T-helper 2 cell treated with Interferon-gamma antibody and Interleukin-4, amounts not matched to agents 5 μg/mL and 100 μg/mL, for 36 hours (primary cell): Measurements from ENCODE around the gene DGKI.

Experiments
- DNase-seq: peaks from one replicate; pipeline ENCODE4 v3.0.0; 2021; ENCODE audit warnings: low spot score
- H3K27ac Mint-ChIP-seq: one replicate; pipeline ENCODE4 v1.8.0; 2021; ENCODE audit warnings: mild to moderate bottlenecking, mixed read lengths
- H3K27me3 Mint-ChIP-seq: one replicate; pipeline ENCODE4 v1.8.0; 2021; ENCODE audit warnings: low read depth, mixed read lengths
- H3K36me3 Mint-ChIP-seq: one replicate; pipeline ENCODE4 v1.8.0; 2021; ENCODE audit warnings: low read depth, mixed read lengths
- H3K4me1 Mint-ChIP-seq: one replicate; pipeline ENCODE4 v1.8.0; 2021; ENCODE audit warnings: low read depth, mixed read lengths
- H3K4me3 Mint-ChIP-seq: one replicate; pipeline ENCODE4 v1.8.0; 2022; ENCODE audit warnings: mild to moderate bottlenecking, moderate library complexity, mixed read lengths
- H3K9me3 Mint-ChIP-seq: one replicate; pipeline ENCODE4 v1.8.0; 2021; ENCODE audit warnings: mixed read lengths

DGKI gene

DNA sequence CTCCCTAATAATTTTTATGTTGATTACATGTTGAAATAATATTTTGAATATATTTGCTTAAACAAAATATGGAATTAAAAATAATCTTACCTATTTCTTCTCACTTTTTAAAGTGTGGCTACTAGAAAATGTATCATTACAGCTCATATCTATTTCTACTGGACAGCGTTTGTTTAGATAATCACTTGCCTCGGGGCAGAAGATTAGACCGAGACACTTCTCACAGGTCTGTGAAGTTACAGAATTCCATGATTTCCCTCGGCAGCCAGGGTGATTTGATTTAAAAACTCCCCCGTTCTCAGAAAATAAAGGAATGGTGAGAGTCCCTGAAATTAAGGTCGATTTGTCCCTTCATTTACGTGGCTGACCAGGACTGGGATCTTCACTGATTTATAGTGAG, 162.5 kb downstream of the DGKI start:
- H3K27ac Mint-ChIP-seq = no peak overlapping the region
- no peak overlapping the region for H3K4me3 Mint-ChIP-seq
- H3K4me1 Mint-ChIP-seq = no peaks in the 10 kb centered on the region
- peaks cover 3% of the 10 kb centered on the region for H3K27me3 Mint-ChIP-seq
- no peaks in the 10 kb centered on the region for H3K9me3 Mint-ChIP-seq
- DNase-seq = no peak
- H3K36me3 Mint-ChIP-seq = no peaks in the 10 kb centered on the region

DNA sequence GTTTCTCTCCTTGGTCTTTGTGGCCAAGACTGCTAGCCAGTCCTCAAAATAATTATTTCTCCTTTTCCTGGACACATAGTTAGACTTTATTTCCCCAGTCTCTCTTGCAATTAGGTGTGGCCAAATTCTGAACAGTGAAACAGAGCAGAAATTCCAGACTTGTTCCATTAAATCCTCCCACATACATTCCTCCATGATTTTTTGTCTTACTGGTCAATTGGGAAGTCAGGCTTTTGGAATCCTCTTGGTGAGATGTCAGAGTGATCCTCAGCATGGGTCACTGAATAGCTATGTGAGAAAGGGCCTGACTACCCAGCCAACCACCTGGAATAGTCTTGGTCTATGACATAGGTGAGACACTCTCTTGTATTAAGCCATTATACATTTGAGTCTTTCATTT, 164.2 kb downstream of the DGKI start:
- no peaks in the 10 kb centered on the region for H3K36me3 Mint-ChIP-seq
- no peaks in the 10 kb centered on the region for H3K9me3 Mint-ChIP-seq
- no peak overlapping the region for H3K27ac Mint-ChIP-seq
- no peak overlapping the region for H3K4me3 Mint-ChIP-seq
- peaks cover 3% of the 10 kb centered on the region for H3K27me3 Mint-ChIP-seq
- no peak for DNase-seq
- H3K4me1 Mint-ChIP-seq = no peaks in the 10 kb centered on the region

DNA sequence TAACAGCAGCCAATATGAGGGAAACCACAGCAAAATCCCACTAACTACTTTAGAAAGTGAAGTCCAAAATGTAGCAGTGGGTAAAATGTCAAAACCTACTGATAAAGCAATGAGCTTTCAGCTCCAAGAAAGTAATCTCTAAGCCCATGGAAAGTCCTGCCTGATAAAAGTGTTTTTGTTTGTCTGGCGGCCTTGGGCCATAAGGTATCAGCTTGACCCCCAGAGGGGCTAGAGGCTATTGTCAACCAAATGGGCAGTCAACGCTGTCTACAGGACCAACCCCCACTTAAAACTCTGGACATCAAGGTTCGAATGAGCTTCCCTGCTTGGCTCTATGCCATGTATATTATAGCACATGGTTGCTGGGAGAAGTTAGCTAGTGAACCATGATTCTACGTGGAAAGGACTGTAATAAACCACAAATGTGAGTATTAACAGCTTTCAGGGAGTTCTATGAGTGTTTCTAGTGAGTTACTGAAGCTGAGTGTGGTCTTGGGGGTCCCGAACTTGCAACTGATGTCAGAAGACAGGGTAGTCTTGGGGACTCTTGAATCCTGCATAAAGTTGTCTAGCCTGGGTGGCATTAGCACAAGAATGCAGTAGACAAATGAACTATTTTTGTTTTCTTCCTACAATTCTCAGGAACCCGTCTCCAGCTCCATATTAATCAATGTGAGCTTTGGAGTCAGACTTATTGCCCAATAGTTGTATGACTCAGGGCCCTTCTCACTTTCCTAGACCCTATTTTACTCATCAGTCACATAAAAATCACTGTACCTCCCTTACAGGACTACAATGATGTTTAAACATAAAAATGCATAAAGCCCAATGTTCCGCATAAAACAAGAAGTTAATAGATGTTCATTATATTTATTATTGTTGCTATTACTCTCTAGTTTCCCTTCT, 164.9 kb downstream of the DGKI start:
- Mint-ChIP-seq H3K4me1 (no peaks in the 10 kb centered on the region), H3K27me3 (peaks cover 3% of the 10 kb centered on the region), H3K4me3 (no peak overlapping the region), H3K9me3 (no peaks in the 10 kb centered on the region), H3K36me3 (no peaks in the 10 kb centered on the region), H3K27ac (no peak overlapping the region)
- no peak for DNase-seq

DNA sequence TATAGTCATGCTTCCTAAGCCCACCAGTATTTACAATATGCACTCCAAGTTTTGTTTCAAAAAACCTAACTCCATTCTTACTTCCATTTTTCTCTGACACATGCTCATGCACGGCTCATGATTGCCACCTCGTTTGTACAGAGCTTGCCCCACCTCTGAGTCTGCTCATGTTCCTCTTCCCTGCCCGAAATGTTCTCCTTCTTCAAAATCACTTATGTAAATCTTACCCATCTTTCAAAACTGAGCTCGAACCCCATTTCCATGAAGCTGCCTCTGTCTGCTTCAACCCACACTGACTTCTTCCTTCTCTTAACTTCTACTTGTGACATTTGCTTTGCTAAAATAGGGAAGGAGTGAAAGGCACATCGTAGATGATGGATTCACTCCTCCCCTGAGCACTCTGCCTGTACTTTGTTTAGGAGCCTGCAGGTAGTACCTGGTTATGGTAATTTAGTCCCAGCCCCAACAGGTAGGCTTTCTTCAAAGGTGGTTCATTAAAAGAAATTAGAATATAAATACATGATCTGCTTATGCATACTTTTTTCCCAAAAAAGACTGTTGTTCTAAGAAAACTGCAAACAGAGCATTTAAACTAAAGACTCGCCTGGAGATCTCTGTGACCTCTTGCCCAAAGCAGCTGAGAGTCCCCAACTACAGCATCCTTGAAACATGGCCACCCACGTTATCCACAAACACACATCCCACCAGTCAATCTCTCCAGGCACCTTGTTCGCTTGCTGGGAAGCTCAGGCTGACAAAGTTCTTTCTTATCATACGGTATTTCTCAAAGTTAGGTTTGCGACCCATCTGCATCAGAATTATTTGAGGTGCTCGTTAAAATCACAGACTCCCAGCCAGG, 172.0 kb downstream of the DGKI start:
- Mint-ChIP-seq H3K27ac (no peak overlapping the region), H3K4me1 (no peaks in the 10 kb centered on the region), H3K27me3 (peaks cover 5% of the 10 kb centered on the region), H3K4me3 (no peak overlapping the region), H3K36me3 (no peaks in the 10 kb centered on the region), H3K9me3 (no peaks in the 10 kb centered on the region)
- DNase-seq = no peak

DNA sequence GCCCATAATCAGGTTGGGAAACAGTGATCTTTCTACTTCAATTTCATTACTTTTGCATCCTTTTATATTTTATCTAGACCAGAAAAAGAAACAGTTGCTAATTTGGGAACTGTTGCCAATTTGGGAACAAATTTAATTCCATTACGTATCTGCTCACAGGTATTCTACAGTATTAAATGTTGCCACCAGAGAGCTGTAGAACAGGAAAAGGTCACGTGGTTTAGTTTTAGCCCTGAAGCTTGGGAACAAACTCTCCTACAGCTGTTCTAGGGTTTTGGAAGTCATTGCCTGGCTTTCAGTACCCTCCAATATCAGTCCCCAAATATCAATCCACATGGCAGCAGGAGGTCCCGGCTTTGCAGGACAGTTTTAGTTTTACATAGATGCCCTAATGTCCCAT, 172.7 kb downstream of the DGKI start:
- peaks cover 5% of the 10 kb centered on the region for H3K27me3 Mint-ChIP-seq
- no peaks in the 10 kb centered on the region for H3K4me1 Mint-ChIP-seq

DNA sequence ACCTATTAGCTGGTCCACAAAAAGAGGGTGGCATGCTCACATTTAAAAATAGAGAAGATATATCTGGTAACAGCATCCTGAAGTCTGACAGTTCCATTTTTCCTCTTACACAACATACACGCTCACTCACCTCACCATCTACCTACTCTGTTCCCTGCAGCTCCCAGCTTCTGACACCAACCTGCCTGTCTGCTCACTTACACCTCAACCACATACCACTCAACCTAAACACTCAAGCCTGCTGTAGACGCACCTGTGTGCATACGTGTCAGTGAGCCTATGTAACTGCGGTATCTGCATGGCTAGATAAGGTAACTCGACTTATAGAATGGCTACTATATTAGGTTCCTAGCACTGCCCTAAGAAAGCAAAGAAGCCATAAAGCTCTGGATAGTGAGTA, 174.9 kb downstream of the DGKI start:
- no peaks in the 10 kb centered on the region for H3K36me3 Mint-ChIP-seq
- H3K27ac Mint-ChIP-seq = no peak overlapping the region
- peaks cover 5% of the 10 kb centered on the region for H3K27me3 Mint-ChIP-seq
- no peak for DNase-seq
- H3K4me3 Mint-ChIP-seq = no peak overlapping the region
- H3K9me3 Mint-ChIP-seq = no peaks in the 10 kb centered on the region
- no peaks in the 10 kb centered on the region for H3K4me1 Mint-ChIP-seq

More for the DNA sequence above, 172.7 kb downstream of the DGKI start:
- Mint-ChIP-seq H3K27ac (no peak overlapping the region), H3K36me3 (no peaks in the 10 kb centered on the region), H3K9me3 (no peaks in the 10 kb centered on the region), H3K4me3 (no peak overlapping the region)
- no peak for DNase-seq

DNA sequence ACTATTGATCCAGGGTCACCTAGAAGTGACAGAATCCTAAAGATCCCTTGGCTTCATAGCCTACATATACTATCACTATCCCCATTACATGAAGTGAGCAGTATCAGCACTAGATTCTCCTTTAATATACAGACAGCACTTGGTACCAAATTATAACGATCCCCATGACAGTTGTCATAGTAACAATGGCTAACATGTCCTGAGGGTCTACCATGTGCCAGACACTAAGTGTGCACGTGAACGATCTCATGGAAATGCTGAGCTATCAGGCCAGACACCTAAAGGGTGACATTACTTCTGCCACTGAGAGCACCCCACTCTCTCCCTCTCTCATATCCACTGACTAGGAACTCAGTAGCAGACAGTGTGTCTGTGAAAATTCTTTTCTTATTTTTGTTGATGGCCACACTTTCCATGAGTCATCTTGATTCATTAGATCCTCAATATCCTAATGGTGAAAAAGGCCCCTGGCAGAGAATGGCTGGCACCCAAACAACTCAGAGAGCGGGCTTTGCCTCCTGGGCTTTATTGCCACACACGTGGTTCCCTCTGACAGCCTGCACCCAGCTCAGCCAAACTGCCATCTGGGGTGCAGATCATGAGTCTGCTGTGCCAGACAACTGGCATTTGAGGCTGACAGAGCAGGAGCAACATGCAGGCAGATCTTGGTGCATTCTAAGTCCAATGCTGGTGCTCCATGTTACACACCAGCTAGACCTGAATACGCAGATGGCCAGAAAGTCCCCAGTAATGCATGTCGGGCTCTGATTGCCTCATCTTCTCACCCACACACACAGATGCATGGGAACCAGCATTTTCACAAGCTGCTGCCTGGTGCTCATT, 176.3 kb downstream of the DGKI start:
- Mint-ChIP-seq H3K27ac (no peak overlapping the region), H3K4me3 (no peak overlapping the region), H3K9me3 (no peaks in the 10 kb centered on the region), H3K27me3 (peaks cover 2% of the 10 kb centered on the region), H3K36me3 (no peaks in the 10 kb centered on the region), H3K4me1 (no peaks in the 10 kb centered on the region)
- no peak for DNase-seq

DNA sequence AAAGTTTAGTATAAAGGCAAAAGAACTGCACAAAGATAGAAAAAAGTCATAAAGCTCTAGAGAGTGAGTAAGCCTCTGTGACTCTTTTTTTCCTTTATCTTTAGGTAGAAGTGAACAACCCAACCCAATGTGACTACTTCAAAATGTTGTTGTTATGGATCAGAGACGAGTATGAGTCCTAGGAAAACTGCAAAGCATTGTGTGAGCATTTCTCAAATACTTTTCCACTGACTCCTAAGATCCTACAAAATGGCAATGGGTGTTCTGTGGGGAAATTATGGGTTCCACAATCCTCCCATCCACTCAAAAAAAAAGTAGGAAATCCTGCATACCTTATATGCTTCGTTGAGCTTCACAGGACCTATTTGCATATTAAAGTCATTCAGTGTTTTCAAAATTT, 177.1 kb downstream of the DGKI start:
- H3K36me3 Mint-ChIP-seq = no peaks in the 10 kb centered on the region
- no peak for DNase-seq
- H3K27ac Mint-ChIP-seq = no peak overlapping the region
- H3K4me1 Mint-ChIP-seq = peaks cover 2% of the 10 kb centered on the region
- H3K27me3 Mint-ChIP-seq = peaks cover 2% of the 10 kb centered on the region
- no peak overlapping the region for H3K4me3 Mint-ChIP-seq
- no peaks in the 10 kb centered on the region for H3K9me3 Mint-ChIP-seq

DNA sequence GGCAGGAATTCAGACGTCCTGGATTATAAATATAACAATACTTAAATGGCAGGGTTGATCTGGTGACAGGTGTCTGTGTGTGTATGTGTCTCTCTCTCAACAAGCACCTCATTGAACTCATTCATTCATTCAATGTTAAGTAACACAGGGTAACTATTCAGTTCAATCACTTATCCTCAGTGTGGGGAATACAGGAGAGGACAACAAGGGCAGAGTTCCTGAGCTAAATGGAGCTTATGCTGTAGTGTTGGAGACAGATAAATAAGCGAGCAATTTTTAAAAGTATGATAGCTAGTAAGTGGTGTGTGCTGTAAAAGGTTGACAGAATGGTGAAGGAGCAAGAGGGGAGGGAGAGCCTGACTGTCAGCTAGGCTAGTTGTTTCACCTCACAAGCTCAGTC, 178.4 kb downstream of the DGKI start:
- no peak for DNase-seq
- H3K9me3 Mint-ChIP-seq = no peaks in the 10 kb centered on the region
- H3K4me1 Mint-ChIP-seq = peaks cover 3% of the 10 kb centered on the region
- H3K27ac Mint-ChIP-seq = no peak overlapping the region
- no peaks in the 10 kb centered on the region for H3K36me3 Mint-ChIP-seq
- H3K4me3 Mint-ChIP-seq = no peak overlapping the region
- no peaks in the 10 kb centered on the region for H3K27me3 Mint-ChIP-seq

DNA sequence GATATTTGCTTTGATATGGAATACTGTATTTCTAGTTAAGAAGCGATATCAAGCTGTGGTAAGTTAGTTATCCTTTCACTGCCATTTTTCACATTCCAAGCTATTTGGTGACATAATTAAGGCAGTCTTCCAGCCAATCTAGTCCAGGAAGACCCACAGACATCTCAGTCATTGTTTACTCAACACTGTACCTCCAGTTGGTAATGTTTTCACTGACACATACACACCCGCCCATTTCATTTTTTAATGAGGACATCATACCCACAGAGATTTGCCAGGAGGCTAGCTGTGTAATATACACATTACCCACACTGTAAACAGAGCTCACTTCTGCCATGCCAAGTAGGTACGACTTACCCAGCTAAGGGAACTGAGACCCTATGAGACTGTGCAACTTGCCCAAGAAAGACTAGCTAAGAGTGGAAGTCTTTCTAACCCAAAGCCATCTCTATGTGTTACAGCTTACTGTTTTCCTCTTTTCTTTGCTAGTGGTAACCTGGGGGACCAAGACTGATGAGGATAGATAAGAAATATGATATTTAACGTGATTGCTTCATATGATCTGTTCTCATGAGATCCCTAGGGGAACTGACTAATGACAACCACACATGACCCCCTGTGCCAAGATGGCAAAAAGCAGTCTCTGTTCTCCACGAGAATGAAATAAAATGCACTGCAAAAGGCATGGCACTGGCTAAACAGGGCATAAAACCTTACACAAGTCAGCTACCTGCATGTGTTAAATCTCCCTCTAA, 179.0 kb downstream of the DGKI start:
- Mint-ChIP-seq H3K36me3 (no peaks in the 10 kb centered on the region), H3K4me3 (no peak overlapping the region), H3K4me1 (peaks cover 3% of the 10 kb centered on the region), H3K9me3 (no peaks in the 10 kb centered on the region), H3K27me3 (no peaks in the 10 kb centered on the region), H3K27ac (no peak overlapping the region)
- no peak for DNase-seq

DNA sequence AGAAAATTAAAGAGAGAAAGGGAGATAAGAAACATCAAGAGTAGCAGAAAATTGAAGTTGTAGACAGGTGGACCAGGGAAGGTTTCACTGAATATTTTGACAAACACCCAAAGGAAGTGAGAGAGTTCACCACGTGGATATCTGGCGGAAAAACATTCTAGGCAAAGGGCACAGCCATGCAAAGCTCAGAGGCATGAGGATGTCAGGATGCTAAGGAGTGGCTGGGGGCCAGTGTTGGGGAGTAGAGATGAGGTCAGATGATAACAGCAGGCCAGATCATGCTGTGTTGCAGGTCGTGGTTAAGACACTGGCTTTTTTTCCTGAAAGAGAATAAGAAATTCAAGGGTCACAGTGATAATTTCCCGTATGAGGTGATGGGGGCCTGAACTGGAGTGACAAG, 181.9 kb downstream of the DGKI start:
- no peak overlapping the region for H3K27ac Mint-ChIP-seq
- no peak overlapping the region for H3K4me3 Mint-ChIP-seq
- H3K9me3 Mint-ChIP-seq = no peaks in the 10 kb centered on the region
- peaks cover 5% of the 10 kb centered on the region for H3K27me3 Mint-ChIP-seq
- peaks cover 3% of the 10 kb centered on the region for H3K4me1 Mint-ChIP-seq
- DNase-seq = no peak
- no peaks in the 10 kb centered on the region for H3K36me3 Mint-ChIP-seq

DNA sequence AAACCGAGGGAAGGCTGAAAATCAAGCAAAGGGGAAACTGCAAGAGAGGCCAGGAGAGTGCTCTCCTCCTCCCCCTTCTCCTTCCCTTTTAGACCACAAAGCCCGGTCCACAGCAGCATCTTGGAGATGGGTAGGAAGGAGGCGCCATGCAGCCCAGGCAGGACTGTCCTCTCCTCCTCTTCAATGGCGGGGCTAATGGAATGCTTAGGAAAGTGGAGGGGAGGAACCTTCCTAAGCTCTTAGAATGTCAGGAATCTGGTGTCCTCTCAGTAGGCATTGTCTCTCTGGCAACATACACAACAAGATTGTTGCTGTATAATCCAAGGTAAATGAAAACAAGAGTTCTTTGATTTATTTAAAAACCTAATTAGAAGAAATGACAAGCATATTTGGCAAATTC, 185.1 kb downstream of the DGKI start:
- Mint-ChIP-seq H3K4me1 (peaks cover 3% of the 10 kb centered on the region), H3K4me3 (no peak overlapping the region), H3K27ac (no peak overlapping the region), H3K9me3 (no peaks in the 10 kb centered on the region), H3K27me3 (peaks cover 5% of the 10 kb centered on the region), H3K36me3 (no peaks in the 10 kb centered on the region)
- DNase-seq = no peak

DNA sequence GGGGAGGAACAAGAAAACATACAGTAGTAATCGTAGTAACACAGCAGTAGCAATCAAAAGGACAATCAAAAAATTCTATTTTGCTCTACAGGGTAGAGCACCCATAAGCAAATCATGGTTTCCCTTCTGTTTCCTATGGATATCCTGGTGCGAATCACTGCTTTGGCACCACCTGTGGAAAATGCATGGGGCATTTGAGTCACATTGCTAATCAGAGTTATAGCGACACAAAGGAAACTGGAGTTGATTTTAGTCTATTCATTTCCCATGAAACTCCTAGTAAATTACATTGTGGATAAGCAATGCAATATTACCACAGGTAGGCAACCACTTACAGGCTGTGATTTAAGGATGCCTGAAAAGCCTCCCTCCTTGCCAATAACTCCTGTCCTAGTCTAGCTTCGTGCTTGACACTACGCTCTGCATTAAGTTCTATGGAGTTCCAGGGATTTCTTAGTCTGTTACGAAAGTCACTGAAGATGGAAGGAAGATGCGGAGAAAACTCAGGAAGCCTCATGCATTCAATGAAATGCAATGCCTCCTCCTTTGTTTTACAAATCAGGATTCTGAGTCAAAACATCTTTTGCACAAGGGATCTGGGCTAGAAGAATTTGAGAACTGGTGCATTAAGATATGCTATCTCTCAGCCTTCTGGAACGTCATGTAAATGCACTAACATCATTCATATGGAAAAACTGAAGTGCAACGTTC, 188.4 kb downstream of the DGKI start:
- no peaks in the 10 kb centered on the region for H3K36me3 Mint-ChIP-seq
- H3K27ac Mint-ChIP-seq = no peak overlapping the region
- H3K4me1 Mint-ChIP-seq = peaks cover 2% of the 10 kb centered on the region

More for the DNA sequence above, 188.4 kb downstream of the DGKI start:
- Mint-ChIP-seq H3K27me3 (peaks cover 7% of the 10 kb centered on the region), H3K9me3 (no peaks in the 10 kb centered on the region), H3K4me3 (no peak overlapping the region)
- no peak for DNase-seq
